Endothelial cell of umbilical vein (primary cell): ENCODE results near the gene BRAP. TPM values are rescaled to one million over a fixed set of nuclear protein-coding genes. Genes with fewer than 3 reads are reported as not detected.

Source experiments
- BruUV-seq: library from RNA; stranded (reverse); fragments of 400-500 nt; replicated peaks from 2 replicates; lab custom pipeline; 2021; lab: Mats Ljungman, UMichigan
- CTCF ChIA-PET: fragments of 300-600, 350-600 bp; sonication (Branson Sonifier 250); formaldehyde crosslinking; loops from one replicate; lab custom pipeline; 2021; ENCODE audit warnings: antibody characterized with exemption, inconsistent platforms; lab: Charles Lee
- POLR2A ChIA-PET: fragments of 300-600, 350-600 bp; sonication (Branson Sonifier 250); formaldehyde crosslinking; loops from one replicate; lab custom pipeline; 2021; ENCODE audit warnings: antibody characterized with exemption, inconsistent platforms; lab: Charles Lee
- DNase-seq: peaks from one replicate; pipeline ENCODE4 v3.0.0-alpha.2; 2011; ENCODE audit warnings: low read depth, low spot score
- FAIRE-seq: peaks from 2 replicates; lab custom pipeline; 2011; peaks lifted over from hg19 to GRCh38; lab: Jason Lieb, UNC
- H2AFZ ChIP-seq: 2 replicates; pipeline ENCODE4 v1.6.0; 2012; ENCODE audit warnings: low read depth, low read length, control low read depth, inconsistent platforms
- H3K27ac ChIP-seq: 2 replicates; pipeline ENCODE4 v1.5.1; 2011; ENCODE audit warnings: low read depth, mild to moderate bottlenecking, control low read depth, low read length, moderate library complexity; ENCODE audit not compliant: insufficient read depth
- H3K27me3 ChIP-seq, 2 experiments: 2 replicates each; pipeline versions ENCODE4 v1.6.0 to v1.6.1; 2011; ENCODE audit warnings: low read length in 2 of 2, mixed read lengths in 1 of 2; ENCODE audit not compliant: control insufficient read depth in 2 of 2, insufficient read depth in 2 of 2
- H3K36me3 ChIP-seq, 2 experiments: 2 replicates in 1 of 2; 3 replicates in 1 of 2; pipeline ENCODE4 v1.5.1; 2011; ENCODE audit warnings: low read length in 2 of 2, mild to moderate bottlenecking in 1 of 2, moderate library complexity in 1 of 2; ENCODE audit not compliant: control insufficient read depth in 2 of 2, insufficient read depth in 2 of 2; ENCODE audit errors: extremely low read depth in 1 of 2
- H3K4me1 ChIP-seq: 3 replicates; pipeline ENCODE4 v1.5.1; 2011; ENCODE audit warnings: mild to moderate bottlenecking, low read length; ENCODE audit not compliant: control insufficient read depth, insufficient read depth; ENCODE audit errors: extremely low read depth
- H3K4me2 ChIP-seq: 2 replicates; pipeline ENCODE4 v1.6.1; 2011; ENCODE audit warnings: low read length, control low read depth, mixed read lengths; ENCODE audit not compliant: insufficient read depth
- H3K4me3 ChIP-seq, 3 experiments: fragments of 200-600 bp in 1 of 3; sonication (generic), shearing (Covaris generic) in 1 of 3; replicated peaks in 1 of 3; 2 replicates each; pipeline ENCODE4 v1.5.1; 2011 to 2016; ENCODE audit warnings: control low read depth in 3 of 3, low read length in 3 of 3, mild to moderate bottlenecking in 2 of 3, inconsistent platforms in 1 of 3, low read depth in 1 of 3, moderate library complexity in 1 of 3; ENCODE audit not compliant: insufficient read depth in 1 of 3
- H3K79me2 ChIP-seq: 2 replicates; pipeline ENCODE4 v1.6.0; 2012; ENCODE audit warnings: low read length, inconsistent platforms; ENCODE audit not compliant: control insufficient read depth, insufficient read depth
- H3K9ac ChIP-seq: replicated peaks from 2 replicates; pipeline ENCODE3; 2011; ENCODE audit warnings: low read length, control low read depth; ENCODE audit not compliant: insufficient read depth; ENCODE audit errors: extremely low read depth
- H3K9me1 ChIP-seq: replicated peaks from 3 replicates; pipeline ENCODE4 v1.6.0; 2011; ENCODE audit warnings: mild to moderate bottlenecking, low read length; ENCODE audit not compliant: control insufficient read depth, insufficient read depth; ENCODE audit errors: extremely low read depth
- H3K9me3 ChIP-seq: replicated peaks from 2 replicates; pipeline ENCODE4 v1.5.1; 2012; ENCODE audit warnings: low read length, inconsistent platforms; ENCODE audit not compliant: control insufficient read depth, insufficient read depth
- H4K20me1 ChIP-seq: replicated peaks from 2 replicates; pipeline ENCODE3; 2011; ENCODE audit warnings: mild to moderate bottlenecking, low read length; ENCODE audit not compliant: control insufficient read depth, insufficient read depth; ENCODE audit errors: extremely low read depth
- CTCF ChIP-seq, 2 donors: IDR thresholded peaks; 1 replicate in 1 of 2; 2 replicates in 1 of 2; pipeline ENCODE4 v1.5.1; 2011; ENCODE audit warnings: low read length in 2 of 2, mild to moderate bottlenecking in 2 of 2, moderate library complexity in 2 of 2, control low read depth in 1 of 2, inconsistent platforms in 1 of 2, low read depth in 1 of 2; ENCODE audit not compliant: insufficient read depth in 1 of 2; ENCODE audit errors: extremely low read depth in 1 of 2
- EZH2 ChIP-seq: IDR thresholded peaks from 2 replicates; pipeline ENCODE4 v1.6.1; 2012; ENCODE audit warnings: borderline replicate concordance, low read depth, mild to moderate bottlenecking, moderate library complexity, low read length, inconsistent platforms; ENCODE audit not compliant: severe bottlenecking
- FOS ChIP-seq: IDR thresholded peaks from 2 replicates; pipeline ENCODE4 v1.6.1; 2011; ENCODE audit warnings: mild to moderate bottlenecking, low read length, moderate library complexity, borderline replicate concordance; ENCODE audit not compliant: insufficient read depth
- GATA2 ChIP-seq: IDR thresholded peaks from 2 replicates; pipeline ENCODE4 v1.7.0; 2011; ENCODE audit warnings: low read depth, mild to moderate bottlenecking, moderate library complexity, mixed read lengths, low read length; ENCODE audit not compliant: insufficient read length, insufficient read depth
- JUN ChIP-seq: IDR thresholded peaks from 2 replicates; pipeline ENCODE4 v1.6.1; 2011; ENCODE audit warnings: borderline replicate concordance, low read depth; ENCODE audit not compliant: insufficient read length, insufficient read depth
- MYC ChIP-seq: IDR thresholded peaks from one replicate; pipeline ENCODE4 v1.6.1; 2011; ENCODE audit warnings: mild to moderate bottlenecking, low read depth, low read length
- POLR2A ChIP-seq: IDR thresholded peaks from 2 replicates; pipeline ENCODE4 v1.6.1; 2012; ENCODE audit warnings: low read depth, mild to moderate bottlenecking, control low read depth, low read length
- POLR2AphosphoS5 ChIP-seq: IDR thresholded peaks from 2 replicates; pipeline ENCODE4 v1.6.1; 2012; ENCODE audit warnings: low read depth, mild to moderate bottlenecking, control low read depth, low read length, moderate library complexity; ENCODE audit not compliant: insufficient read depth
- dilution Hi-C: fragments of 300-500 bp; cut with MboI; formaldehyde crosslinking; loops from one replicate; pipeline ENCODE4 v1.15.0; 2019; ENCODE audit warnings: low sequenced_read_pairs; ENCODE audit not compliant: extremely low pct_ligation_motif_present
- intact Hi-C: fragments of 100-400 bp; cut with micrococcal nuclease; formaldehyde crosslinking; loops from one replicate; pipeline ENCODE4 v1.10.0; 2022
- polyA plus RNA-seq, 4 experiments: library from polyadenylated mRNA; depleted of rRNA in 3 of 4; stranded (reverse) in 3 of 4; unstranded in 1 of 4; fragments of >200 nt; gene quantifications; 2 replicates each; pipeline versions ENCODE4 v1.2.1 to v1.2.3, GENCODE V29; 2011 to 2012; ENCODE audit warnings: missing spikeins in 1 of 4
- total RNA-seq: library from RNA; stranded (reverse); gene quantifications from 2 replicates; pipeline ENCODE4 v1.2.3, GENCODE V29; 2021
- TF ChIP-seq, protein P1 (sequence below): IDR thresholded peaks from 2 replicates; pipeline ENCODE4 v1.6.1; 2011; ENCODE audit not compliant: insufficient read depth, insufficient read length

BRAP gene
- total and polyA plus RNA-seq, 2 donors (not counting 3 experiments of a cell fraction or from before 2014, with no cell fraction given): 14.4 to 16.5 TPM

GRCh38 chr12:111607239-111607638 is 78.5 kb downstream of the BRAP start:
- ChIA-PET POLR2A (no interaction called here), CTCF (no interaction called here)
- no peak for TF ChIP-seq POLR2A
- TF ChIP-seq, protein P1, sequence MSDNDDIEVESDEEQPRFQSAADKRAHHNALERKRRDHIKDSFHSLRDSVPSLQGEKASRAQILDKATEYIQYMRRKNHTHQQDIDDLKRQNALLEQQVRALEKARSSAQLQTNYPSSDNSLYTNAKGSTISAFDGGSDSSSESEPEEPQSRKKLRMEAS: no peak
- TF ChIP-seq CTCF (IDR thresholded peaks at IDR 0.05; ENCODE audit: extremely low read depth in 1 of 2, insufficient read depth in 1 of 2, low read depth in 1 of 2, low read length in 2 of 2): no peak
- no peak for TF ChIP-seq GATA2
- TF ChIP-seq JUN: no peak
- TF ChIP-seq POLR2AphosphoS5: no peak
- no peak for TF ChIP-seq EZH2
- TF ChIP-seq FOS: no peak
- no peak for TF ChIP-seq MYC
- FAIRE-seq (no peak), DNase-seq (no peak)
- no peaks in the 10 kb centered on the region for H4K20me1 ChIP-seq
- intact Hi-C loops (no loop called here), dilution Hi-C loops (no loop called here)
- H3K27ac ChIP-seq: no peak overlapping the region
- H3K27me3 ChIP-seq: no peaks in the 10 kb centered on the region
- no peaks in the 10 kb centered on the region for H3K9me3 ChIP-seq
- no peaks in the 10 kb centered on the region for H3K9me1 ChIP-seq
- BruUV-seq: no TSS peak
- no peak overlapping the region for H3K4me3 ChIP-seq
- H3K36me3 ChIP-seq: no peaks in the 10 kb centered on the region
- H2AFZ ChIP-seq: no peak overlapping the region
- no peak overlapping the region for H3K4me2 ChIP-seq
- H3K4me1 ChIP-seq: no peaks in the 10 kb centered on the region
- H3K79me2 ChIP-seq: no peaks in the 10 kb centered on the region
- H3K9ac ChIP-seq: no peak overlapping the region
